HUES64 (cell line): ENCODE results near the gene CTNNA2.

Experiments used
- H3K27ac ChIP-seq: 2 replicates; pipeline ENCODE4 v1.7.0; 2013; ENCODE audit warnings: low read depth, low read length, inconsistent platforms
- H3K27me3 ChIP-seq: 2 replicates; pipeline ENCODE4 v1.6.1; 2013; ENCODE audit warnings: mild to moderate bottlenecking, low read length; ENCODE audit not compliant: insufficient read depth
- H3K36me3 ChIP-seq: 2 replicates; pipeline ENCODE4 v1.6.1; 2013; ENCODE audit warnings: mild to moderate bottlenecking, low read length; ENCODE audit not compliant: insufficient read depth
- H3K4me1 ChIP-seq: 2 replicates; pipeline ENCODE4 v1.6.1; 2013; ENCODE audit warnings: mild to moderate bottlenecking, low read length, moderate library complexity; ENCODE audit not compliant: insufficient read depth
- H3K4me3 ChIP-seq: 2 replicates; pipeline ENCODE4 v1.5.1; 2013; ENCODE audit warnings: mild to moderate bottlenecking, low read length, moderate library complexity
- H3K9ac ChIP-seq: 2 replicates; pipeline ENCODE4 v1.6.1; 2013; ENCODE audit warnings: mild to moderate bottlenecking, low read depth, low read length
- H3K9me3 ChIP-seq: 2 replicates; pipeline ENCODE4 v1.6.1; 2013; ENCODE audit warnings: low read depth, low read length; ENCODE audit not compliant: insufficient read depth
- WGBS: fragments of 150-250, 120-280 bp; methylation state at CpG from one replicate; pipeline ENCODE4 v1.1.7; 2013; ENCODE audit warnings: missing lambda C conversion rate; 5-methylcytosine and 5-hydroxymethylcytosine counted together

Gene CTNNA2

GRCh38 chr2:80395251-80395650, 882.4 kb downstream of the CTNNA2 start:
- H3K27me3 ChIP-seq, result no peaks in the 10 kb centered on the region
- H3K36me3 ChIP-seq, result no peaks in the 10 kb centered on the region
- no peak overlapping the region for H3K4me3 ChIP-seq
- no peak overlapping the region for H3K27ac ChIP-seq
- no peak overlapping the region for H3K9ac ChIP-seq
- WGBS, result 93% methylated on average over 1 of the region's 1 CpG
- H3K9me3 ChIP-seq, result 0 out of 2 replicates have a peak, but pooled peaks cover 4% of the 10 kb centered on the region
- H3K4me1 ChIP-seq, result no peaks in the 10 kb centered on the region

- Histone ChIP-seq H3K4me1 (no peaks in the 10 kb centered on the region), H3K9me3 (0 out of 2 replicates have a peak, but pooled peaks cover 4% of the 10 kb centered on the region), H3K9ac (no peak overlapping the region), H3K27me3 (no peaks in the 10 kb centered on the region), H3K4me3 (no peak overlapping the region), H3K27ac (no peak overlapping the region), H3K36me3 (no peaks in the 10 kb centered on the region)
These were observed 883.4 kb downstream of the CTNNA2 start for GRCh38 chr2:80396276-80396675.

- Histone ChIP-seq H3K27me3 (no peaks in the 10 kb centered on the region), H3K9me3 (no peaks in the 10 kb centered on the region), H3K27ac (no peak overlapping the region), H3K9ac (no peak overlapping the region), H3K4me3 (no peak overlapping the region), H3K36me3 (no peaks in the 10 kb centered on the region), H3K4me1 (no peaks in the 10 kb centered on the region)
- WGBS, result 79% methylated on average over 4 of the region's 4 CpGs
These were observed 890.2 kb downstream of the CTNNA2 start for GRCh38 chr2:80403081-80403480.

- WGBS, result 98% methylated on average over 4 of the region's 4 CpGs
- Histone ChIP-seq H3K36me3 (no peaks in the 10 kb centered on the region), H3K9me3 (no peaks in the 10 kb centered on the region), H3K27ac (no peak overlapping the region), H3K9ac (no peak overlapping the region), H3K4me1 (no peaks in the 10 kb centered on the region), H3K4me3 (no peak overlapping the region), H3K27me3 (no peaks in the 10 kb centered on the region)
These were observed 894.5 kb downstream of the CTNNA2 start for GRCh38 chr2:80407377-80407776.

- WGBS, result 98% methylated on average over 3 of the region's 3 CpGs
- Histone ChIP-seq H3K36me3 (no peaks in the 10 kb centered on the region), H3K9ac (no peak overlapping the region), H3K4me1 (no peaks in the 10 kb centered on the region), H3K27me3 (no peaks in the 10 kb centered on the region), H3K9me3 (0 out of 2 replicates have a peak, but pooled peaks cover 5% of the 10 kb centered on the region), H3K4me3 (no peak overlapping the region), H3K27ac (no peak overlapping the region)
These were observed 897.5 kb downstream of the CTNNA2 start for GRCh38 chr2:80410346-80410745.

GRCh38 chr2:80413136-80413535, 900.3 kb downstream of the CTNNA2 start:
- Histone ChIP-seq H3K9me3 (0 out of 2 replicates have a peak, but pooled peaks cover 5% of the 10 kb centered on the region), H3K9ac (no peak overlapping the region), H3K36me3 (no peaks in the 10 kb centered on the region), H3K27ac (no peak overlapping the region), H3K4me3 (no peak overlapping the region), H3K4me1 (no peaks in the 10 kb centered on the region), H3K27me3 (no peaks in the 10 kb centered on the region)
- WGBS, result 94% methylated on average over 3 of the region's 3 CpGs

- H3K27me3 ChIP-seq, result no peaks in the 10 kb centered on the region
- H3K27ac ChIP-seq, result no peak overlapping the region
- WGBS, result 96% methylated on average over 1 of the region's 1 CpG
- H3K9me3 ChIP-seq, result 0 out of 2 replicates have a peak, but pooled peaks cover 5% of the 10 kb centered on the region
- H3K4me1 ChIP-seq, result no peaks in the 10 kb centered on the region
- H3K36me3 ChIP-seq, result no peaks in the 10 kb centered on the region
- no peak overlapping the region for H3K9ac ChIP-seq
- no peak overlapping the region for H3K4me3 ChIP-seq
These were observed 904.9 kb downstream of the CTNNA2 start for GRCh38 chr2:80417737-80418136.

- H3K4me1 ChIP-seq, result peaks cover 5% of the 10 kb centered on the region
- H3K27ac ChIP-seq, result no peak overlapping the region
- H3K9ac ChIP-seq, result no peak overlapping the region
- H3K9me3 ChIP-seq, result no peaks in the 10 kb centered on the region
- H3K27me3 ChIP-seq, result no peaks in the 10 kb centered on the region
- WGBS, result 86% methylated on average over 6 of the region's 6 CpGs
- H3K4me3 ChIP-seq, result no peak overlapping the region
- H3K36me3 ChIP-seq, result no peaks in the 10 kb centered on the region
These were observed 907.8 kb downstream of the CTNNA2 start for GRCh38 chr2:80420530-80421208.

GRCh38 chr2:80429251-80429650, 916.4 kb downstream of the CTNNA2 start:
- no peak overlapping the region for H3K9ac ChIP-seq
- H3K27me3 ChIP-seq, result no peaks in the 10 kb centered on the region
- H3K4me1 ChIP-seq, result peaks cover 5% of the 10 kb centered on the region
- WGBS, result 70% methylated on average over 1 of the region's 2 CpGs
- no peak overlapping the region for H3K4me3 ChIP-seq
- no peaks in the 10 kb centered on the region for H3K36me3 ChIP-seq
- no peak overlapping the region for H3K27ac ChIP-seq
- no peaks in the 10 kb centered on the region for H3K9me3 ChIP-seq

- H3K4me1 ChIP-seq, result no peaks in the 10 kb centered on the region
- no peaks in the 10 kb centered on the region for H3K27me3 ChIP-seq
- no peak overlapping the region for H3K9ac ChIP-seq
- no peaks in the 10 kb centered on the region for H3K9me3 ChIP-seq
- H3K4me3 ChIP-seq, result no peak overlapping the region
- WGBS, result 78% methylated on average over 5 of the region's 5 CpGs
- H3K36me3 ChIP-seq, result no peaks in the 10 kb centered on the region
- H3K27ac ChIP-seq, result no peak overlapping the region
These were observed 925.1 kb downstream of the CTNNA2 start for GRCh38 chr2:80437959-80438358.

GRCh38 chr2:80438686-80439085, 925.8 kb downstream of the CTNNA2 start:
- Histone ChIP-seq H3K9me3 (no peaks in the 10 kb centered on the region), H3K27me3 (no peaks in the 10 kb centered on the region), H3K4me1 (no peaks in the 10 kb centered on the region), H3K4me3 (no peak overlapping the region), H3K27ac (no peak overlapping the region), H3K9ac (no peak overlapping the region), H3K36me3 (no peaks in the 10 kb centered on the region)
- 93% methylated on average over 2 of the region's 2 CpGs for WGBS

GRCh38 chr2:80454628-80455027, 941.8 kb downstream of the CTNNA2 start:
- H3K9me3 ChIP-seq, result no peaks in the 10 kb centered on the region
- WGBS, result 92% methylated on average over 7 of the region's 7 CpGs
- no peak overlapping the region for H3K27ac ChIP-seq
- peaks cover 15% of the 10 kb centered on the region for H3K4me1 ChIP-seq
- H3K9ac ChIP-seq, result no peak overlapping the region
- no peaks in the 10 kb centered on the region for H3K36me3 ChIP-seq
- H3K4me3 ChIP-seq, result no peak overlapping the region
- no peaks in the 10 kb centered on the region for H3K27me3 ChIP-seq
